Upper lobe of right lung (tissue), 1 donor: ENCODE data around the gene TMC6. TPM values are rescaled to one million over a fixed set of nuclear protein-coding genes. Genes with fewer than 3 reads are reported as not detected.

ENCODE experiments used
- ATAC-seq: fragments of 200-7000 bp; cut with Tn5 transposase; one replicate; pipeline ENCODE4 v1.9.1; 2020; ENCODE audit warnings: mild to moderate bottlenecking, moderate library complexity
- DNase-seq: peaks from one replicate; pipeline ENCODE4 v3.0.0-alpha.2; 2020
- H3K27ac ChIP-seq: fragments of 200-600 bp; one replicate; pipeline ENCODE4 v1.8.0; 2022
- H3K27me3 ChIP-seq: fragments of 200-600 bp; one replicate; pipeline ENCODE4 v1.8.0; 2022; ENCODE audit warnings: mild to moderate bottlenecking
- H3K36me3 ChIP-seq: fragments of 200-600 bp; one replicate; pipeline ENCODE4 v1.8.0; 2022
- H3K4me1 ChIP-seq: fragments of 200-600 bp; one replicate; pipeline ENCODE4 v1.8.0; 2022
- H3K4me3 ChIP-seq: fragments of 200-600 bp; one replicate; pipeline ENCODE4 v1.8.0; 2022; ENCODE audit warnings: mild to moderate bottlenecking
- H3K9me3 ChIP-seq: fragments of 200-600 bp; one replicate; pipeline ENCODE4 v1.8.0; 2022
- intact Hi-C: fragments of 100-400 bp; cut with DNase I; formaldehyde crosslinking; loops from one replicate; pipeline ENCODE4 v1.11.0; 2022
- total RNA-seq: library from RNA; stranded (reverse); fragmentation: NEBNext Ultra II Directional; extraction: Animal tissue kit (Norgen Biotek cat#: 25700); gene quantifications from one replicate; pipeline ENCODE4 v1.2.1, GENCODE V29; 2021
- TF ChIP-seq, protein P1 (sequence below): fragments of 200-600 bp; IDR thresholded peaks from one replicate; pipeline ENCODE4 v1.8.0; 2022; ENCODE audit warnings: antibody characterized with exemption
- donor health status: DM: no; HTN: yes; CAD: no; lungs with severe emphysema.

The TMC6 gene
- total RNA-seq, 1 donor from 2014 or later, result 176 TPM

DNA sequence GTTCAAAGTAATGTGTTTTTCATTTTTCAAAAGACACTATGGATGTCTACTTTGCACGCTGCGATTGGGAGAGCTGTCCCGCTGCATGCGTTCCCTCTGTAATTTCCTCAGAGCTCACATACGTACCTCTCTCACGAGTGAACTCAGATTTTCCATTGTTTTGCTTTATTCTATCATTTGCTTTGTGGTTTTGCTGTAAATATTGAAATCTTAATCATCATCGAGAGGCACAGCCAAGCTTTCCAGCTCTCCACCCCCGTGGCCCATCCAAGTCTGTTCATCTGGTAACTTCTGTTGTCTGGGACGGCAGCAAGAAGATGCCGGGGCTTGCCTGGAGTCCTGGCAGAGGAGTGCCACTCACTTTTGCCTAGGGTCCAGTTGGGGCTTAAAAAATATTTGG is 21.1 kb downstream of the TMC6 start:
- Histone ChIP-seq H3K27me3 (no peaks in the 10 kb centered on the region), H3K4me1 (peaks cover under 1% of the 10 kb centered on the region), H3K4me3 (no peak overlapping the region), H3K36me3 (peaks cover 69% of the 10 kb centered on the region), H3K27ac (no peak overlapping the region), H3K9me3 (no peaks in the 10 kb centered on the region)
- intact Hi-C loops, result no loop called here
- no peak for ATAC-seq
- DNase-seq, result no peak
- TF ChIP-seq, protein P1, sequence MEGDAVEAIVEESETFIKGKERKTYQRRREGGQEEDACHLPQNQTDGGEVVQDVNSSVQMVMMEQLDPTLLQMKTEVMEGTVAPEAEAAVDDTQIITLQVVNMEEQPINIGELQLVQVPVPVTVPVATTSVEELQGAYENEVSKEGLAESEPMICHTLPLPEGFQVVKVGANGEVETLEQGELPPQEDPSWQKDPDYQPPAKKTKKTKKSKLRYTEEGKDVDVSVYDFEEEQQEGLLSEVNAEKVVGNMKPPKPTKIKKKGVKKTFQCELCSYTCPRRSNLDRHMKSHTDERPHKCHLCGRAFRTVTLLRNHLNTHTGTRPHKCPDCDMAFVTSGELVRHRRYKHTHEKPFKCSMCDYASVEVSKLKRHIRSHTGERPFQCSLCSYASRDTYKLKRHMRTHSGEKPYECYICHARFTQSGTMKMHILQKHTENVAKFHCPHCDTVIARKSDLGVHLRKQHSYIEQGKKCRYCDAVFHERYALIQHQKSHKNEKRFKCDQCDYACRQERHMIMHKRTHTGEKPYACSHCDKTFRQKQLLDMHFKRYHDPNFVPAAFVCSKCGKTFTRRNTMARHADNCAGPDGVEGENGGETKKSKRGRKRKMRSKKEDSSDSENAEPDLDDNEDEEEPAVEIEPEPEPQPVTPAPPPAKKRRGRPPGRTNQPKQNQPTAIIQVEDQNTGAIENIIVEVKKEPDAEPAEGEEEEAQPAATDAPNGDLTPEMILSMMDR, result no peak

DNA sequence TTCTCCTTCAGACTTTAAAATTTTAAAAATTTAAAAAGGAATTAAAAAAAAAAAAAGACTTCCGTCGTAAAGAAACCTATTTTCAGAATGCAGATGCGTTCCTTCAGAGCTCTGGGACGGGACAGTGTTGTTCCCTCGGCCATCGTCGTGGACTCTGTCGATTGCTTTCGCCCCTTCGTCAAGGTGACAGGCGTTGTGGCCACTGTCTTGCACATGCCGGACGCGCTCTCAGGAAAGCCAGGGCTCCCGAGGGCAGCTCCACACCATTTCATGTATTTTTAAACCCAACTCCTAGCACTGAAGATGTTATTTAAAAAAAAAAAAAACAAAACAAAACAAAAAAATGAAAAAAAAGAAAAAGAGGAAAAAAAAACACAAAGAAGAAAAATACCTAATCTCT is 22.3 kb downstream of the TMC6 start:
- Histone ChIP-seq H3K36me3 (peaks cover 70% of the 10 kb centered on the region), H3K4me3 (no peak overlapping the region), H3K4me1 (no peaks in the 10 kb centered on the region), H3K9me3 (no peaks in the 10 kb centered on the region), H3K27me3 (no peaks in the 10 kb centered on the region), H3K27ac (no peak overlapping the region)
- DNase-seq, result no peak
- TF ChIP-seq, protein P1, result no peak
- intact Hi-C loops, result no loop called here
- ATAC-seq, result no peak

DNA sequence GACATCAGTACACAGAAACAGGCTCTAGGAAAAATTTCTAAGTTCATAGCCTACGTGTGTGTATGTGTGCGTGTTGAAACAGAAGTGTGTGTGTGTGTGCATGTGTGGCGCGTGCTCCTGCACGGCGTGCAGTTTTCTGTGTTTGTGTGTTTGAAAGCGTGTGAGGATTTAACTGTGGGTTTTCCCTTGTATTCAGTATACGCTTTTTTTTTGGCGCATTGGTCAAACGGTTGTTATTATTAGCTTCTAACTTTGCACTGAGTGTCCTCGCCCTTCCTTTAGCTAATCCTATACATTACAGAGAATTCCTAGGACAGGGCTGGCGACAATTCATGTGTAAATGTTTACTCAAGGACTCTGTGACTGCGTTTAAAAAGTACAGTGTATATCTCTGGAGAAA is 23.0 kb downstream of the TMC6 start:
- H3K36me3 ChIP-seq, result peaks cover 64% of the 10 kb centered on the region
- DNase-seq (no peak), ATAC-seq (no peak)
- no peak overlapping the region for H3K4me3 ChIP-seq
- H3K27ac ChIP-seq, result no peak overlapping the region
- intact Hi-C loops, result no loop called here
- H3K27me3 ChIP-seq, result no peaks in the 10 kb centered on the region
- no peaks in the 10 kb centered on the region for H3K4me1 ChIP-seq
- no peaks in the 10 kb centered on the region for H3K9me3 ChIP-seq
- TF ChIP-seq, protein P1, result no peak

DNA sequence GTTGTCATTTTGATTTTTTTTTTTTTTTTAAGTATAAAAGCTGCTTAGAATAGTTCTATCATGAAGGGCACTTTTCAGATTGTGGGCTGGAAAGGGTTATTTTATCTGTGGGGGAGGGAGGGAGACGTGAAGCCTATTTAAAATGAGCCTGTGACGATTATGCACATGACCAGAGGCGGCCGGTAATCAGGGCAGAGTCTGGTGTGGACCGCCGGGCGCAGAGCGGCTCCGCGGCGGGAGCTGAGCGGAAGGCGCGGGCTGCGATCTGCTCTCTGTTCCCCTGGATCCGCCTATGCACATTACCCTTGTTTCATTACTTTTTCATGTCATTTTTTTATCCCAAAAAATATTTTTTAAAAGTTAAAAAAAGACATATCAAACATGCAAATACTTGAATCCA is 23.5 kb downstream of the TMC6 start:
- H3K27ac ChIP-seq, result no peak overlapping the region
- H3K27me3 ChIP-seq, result no peaks in the 10 kb centered on the region
- no peak overlapping the region for H3K4me3 ChIP-seq
- no peak for DNase-seq
- TF ChIP-seq, protein P1, result no peak
- no peak for ATAC-seq
- intact Hi-C loops, result no loop called here
- no peaks in the 10 kb centered on the region for H3K4me1 ChIP-seq
- peaks cover 63% of the 10 kb centered on the region for H3K36me3 ChIP-seq
- H3K9me3 ChIP-seq, result no peaks in the 10 kb centered on the region

DNA sequence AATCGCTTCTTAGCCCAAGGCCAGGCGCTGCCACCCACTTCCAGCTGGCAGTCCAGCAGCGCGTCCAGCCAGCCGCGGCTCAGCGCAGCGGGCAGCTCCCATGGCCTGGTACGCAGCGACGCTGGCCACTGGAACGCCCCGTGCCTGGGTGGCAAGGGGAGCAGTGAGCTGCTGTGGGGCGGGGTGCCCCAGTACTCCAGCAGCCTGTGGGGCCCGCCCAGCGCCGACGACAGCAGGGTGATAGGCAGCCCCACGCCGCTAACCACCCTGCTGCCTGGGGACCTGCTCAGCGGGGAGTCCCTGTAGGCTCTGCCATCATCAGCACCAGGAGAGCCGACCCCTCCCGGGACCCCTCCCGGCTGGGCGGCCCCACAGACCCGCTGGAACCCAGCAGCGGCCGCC is 24.0 kb downstream of the TMC6 start:
- intact Hi-C loops, result no loop called here
- no peaks in the 10 kb centered on the region for H3K9me3 ChIP-seq
- TF ChIP-seq, protein P1, result no peak
- H3K4me1 ChIP-seq, result no peaks in the 10 kb centered on the region
- H3K36me3 ChIP-seq, result peaks cover 64% of the 10 kb centered on the region
- H3K27ac ChIP-seq, result no peak overlapping the region
- DNase-seq, result no peak
- no peaks in the 10 kb centered on the region for H3K27me3 ChIP-seq
- no peak for ATAC-seq
- H3K4me3 ChIP-seq, result no peak overlapping the region

DNA sequence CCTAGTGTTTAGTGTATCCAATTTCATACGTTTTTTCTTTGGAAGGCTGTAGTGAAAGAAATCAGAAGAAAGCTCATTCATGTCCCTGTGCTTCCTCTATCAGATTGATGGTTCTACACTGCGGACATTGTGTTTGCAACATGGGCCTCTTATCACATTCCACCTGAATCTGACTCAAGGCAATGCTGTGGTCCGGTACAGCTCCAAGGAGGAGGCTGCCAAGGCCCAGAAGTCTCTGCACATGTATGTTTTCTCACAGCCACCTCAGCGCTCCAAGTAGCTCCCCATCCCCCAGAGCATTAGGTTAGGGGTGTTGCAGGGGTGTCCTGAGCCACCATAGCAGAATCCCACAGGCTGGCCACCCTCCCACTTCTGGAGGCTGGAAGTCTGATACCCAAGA is 25.2 kb downstream of the TMC6 start:
- intact Hi-C loops, result no loop called here
- Histone ChIP-seq H3K4me3 (no peak overlapping the region), H3K4me1 (no peaks in the 10 kb centered on the region), H3K27ac (no peak overlapping the region), H3K9me3 (no peaks in the 10 kb centered on the region), H3K36me3 (peaks cover 65% of the 10 kb centered on the region), H3K27me3 (no peaks in the 10 kb centered on the region)
- DNase-seq, result no peak
- ATAC-seq, result no peak
- TF ChIP-seq, protein P1, result no peak
